Adrenal gland (tissue), 5 donors: ENCODE measurements around the gene ATP9B.

Experiments
- CTCF ChIP-seq, 6 experiments: fragments of 450-650 bp in 4 of 6; fragments of 200-600 bp in 2 of 6; sonication (generic) in 1 of 6; IDR thresholded peaks; 1 replicate in 5 of 6; 2 replicates in 1 of 6; pipeline versions ENCODE4 v1.5.1 to v1.8.0; 2016 to 2021; ENCODE audit warnings: antibody characterized with exemption in 6 of 6, mild to moderate bottlenecking in 2 of 6, moderate library complexity in 1 of 6
- POLR2A ChIP-seq, 2 donors: fragments of 450-650 bp; IDR thresholded peaks; one replicate each; pipeline ENCODE4 v1.6.1; 2017; ENCODE audit warnings: antibody characterized with exemption in 2 of 2, mild to moderate bottlenecking in 2 of 2, moderate library complexity in 1 of 2
- donor health status: DM: no; HTN: no; CAD: no.

- TF ChIP-seq CTCF (IDR thresholded peaks at IDR 0.05) (no peak), POLR2A (IDR thresholded peaks at IDR 0.05) (no peak)
Measured at GRCh38 chr18:79403723-79404566, 334.8 kb downstream of the ATP9B start.
